ENCODE data around the gene VARS2.

- TF ChIP-seq CTCF (IDR thresholded peaks at IDR 0.05) (no peak), POLR2A (IDR thresholded peaks at IDR 0.05) (no peak)
Measured at GRCh38 chr6:30917041-30917440, 3.0 kb downstream of the VARS2 start.
